ENCODE data around the gene DNTT. TPM values are rescaled to one million over a fixed set of nuclear protein-coding genes. Genes with fewer than 3 reads are reported as not detected.

Gene DNTT
- total RNA-seq, result not detected
- long read RNA-seq, result 0 reads

GRCh38 chr10:96304230-96304629 is at the start of gene DNTT:
Gene DNTT, plus strand, starts transcription at chr10:96304434. Its CDS starts 64 bp downstream, at chr10:96304498.
- intact Hi-C loops (cut with DNase I), result no loop called here
- DNase-seq (no peak), ATAC-seq (no peak)

DNA sequence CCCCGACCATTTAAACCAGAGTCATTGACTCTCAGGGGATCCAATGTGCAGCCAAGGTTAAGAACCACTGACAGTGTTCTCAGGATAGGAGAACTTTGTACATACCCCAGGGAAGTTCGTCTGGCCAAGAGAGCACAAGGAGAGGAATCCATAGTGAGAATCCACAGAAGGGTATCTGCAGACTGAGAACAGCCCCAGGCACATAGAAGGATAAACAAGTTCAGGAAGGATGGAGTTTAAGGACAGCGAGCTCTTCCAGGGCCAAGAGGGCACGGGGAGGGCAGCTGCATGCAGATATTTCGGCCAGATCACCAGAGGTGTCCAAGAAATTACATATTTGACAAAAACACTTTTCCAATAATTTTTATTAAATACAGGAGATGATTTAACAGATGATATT is 49.3 kb upstream of the DNTT start:
- no peak for ATAC-seq
- DNase-seq, result no peak
- intact Hi-C loops (cut with DNase I), result no loop called here

- no peak for DNase-seq
- no peak for ATAC-seq
- intact Hi-C loops (cut with DNase I), result no loop called here
Measured at GRCh38 chr10:96255549-96256333, 48.5 kb upstream of the DNTT start.

GRCh38 chr10:96257944-96258343 is 46.3 kb upstream of the DNTT start:
- DNase-seq, result no peak
- peak; percentile 80 to 86 for ATAC-seq
- intact Hi-C loops (cut with DNase I), result no loop called here

GRCh38 chr10:96259150-96259549 is 45.1 kb upstream of the DNTT start:
- DNase-seq (no peak), ATAC-seq (peak in 1 of 2 donors; percentile 29)
- intact Hi-C loops (cut with DNase I), result no loop called here

DNA sequence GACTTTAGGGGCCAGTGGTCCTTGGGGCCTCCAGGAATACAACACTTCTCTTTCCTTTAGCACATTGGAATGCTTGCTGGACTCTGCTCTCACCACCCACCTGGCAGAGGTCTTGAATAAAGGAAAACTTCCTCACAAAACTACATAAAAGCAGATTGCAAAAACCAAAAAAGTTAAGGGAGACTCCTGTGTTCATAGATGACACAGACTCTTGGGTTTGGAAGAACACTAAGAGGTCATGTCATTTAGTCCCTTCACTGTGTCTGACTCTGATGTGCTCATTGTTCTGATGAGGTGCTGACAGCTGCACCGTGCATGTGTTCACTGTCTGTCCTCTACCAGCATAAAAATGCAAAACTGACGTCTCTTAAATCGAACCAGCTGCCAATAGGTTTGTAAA is 44.2 kb upstream of the DNTT start:
- intact Hi-C loops (cut with DNase I), result no loop called here
- ATAC-seq (peak in 1 of 2 donors; percentile 75), DNase-seq (no peak)

GRCh38 chr10:96261132-96261531 is 43.1 kb upstream of the DNTT start:
- intact Hi-C loops (cut with DNase I), result no loop called here
- DNase-seq (no peak), ATAC-seq (no peak)

GRCh38 chr10:96261930-96262329 is 42.3 kb upstream of the DNTT start:
- ATAC-seq, result no peak
- intact Hi-C loops (cut with DNase I), result no loop called here
- no peak for DNase-seq

GRCh38 chr10:96263176-96263575 is 41.1 kb upstream of the DNTT start:
- no peak for DNase-seq
- intact Hi-C loops (cut with DNase I), result no loop called here
- no peak for ATAC-seq

DNA sequence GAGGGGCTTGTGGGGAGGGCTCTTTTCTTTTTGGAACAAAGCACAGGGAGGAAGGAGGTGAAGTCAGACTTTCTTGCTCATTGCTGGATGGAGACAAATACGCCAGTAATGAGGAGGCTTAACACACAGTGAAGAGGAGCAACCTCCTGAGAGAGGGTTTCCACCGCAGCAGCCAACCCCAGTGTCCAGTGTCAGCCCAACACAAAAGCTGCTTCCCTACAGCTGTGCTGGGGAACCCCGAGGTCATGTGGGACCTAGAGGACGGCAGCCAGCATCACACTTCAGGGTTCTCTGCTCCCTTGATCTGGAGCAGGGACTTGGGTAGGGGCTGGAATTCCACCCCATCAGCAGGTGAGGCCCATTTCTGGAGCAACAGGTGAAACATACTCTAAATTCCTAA is 40.6 kb upstream of the DNTT start:
- intact Hi-C loops (cut with DNase I), result no loop called here
- DNase-seq (no peak), ATAC-seq (no peak)

DNA sequence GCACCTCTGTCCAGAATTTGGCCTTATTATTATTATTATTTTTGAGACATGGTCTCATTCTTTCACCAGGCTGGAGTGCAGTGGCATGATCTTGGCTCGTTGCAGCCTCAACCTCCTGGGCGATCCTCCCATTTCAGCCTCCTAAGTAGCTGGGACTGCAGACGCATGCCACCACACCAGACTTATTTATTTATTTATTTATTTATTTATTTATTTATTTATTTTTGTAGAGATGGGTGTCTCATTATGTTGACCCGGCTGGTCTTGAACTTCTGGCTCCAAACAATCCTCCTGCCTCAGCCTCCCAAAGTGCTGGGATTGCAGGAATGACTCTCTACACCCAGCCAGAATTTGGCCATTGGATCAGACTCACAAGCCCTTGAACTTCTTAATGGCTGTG is 39.3 kb upstream of the DNTT start:
- DNase-seq, result no peak
- no peak for ATAC-seq
- intact Hi-C loops (cut with DNase I), result no loop called here

DNA sequence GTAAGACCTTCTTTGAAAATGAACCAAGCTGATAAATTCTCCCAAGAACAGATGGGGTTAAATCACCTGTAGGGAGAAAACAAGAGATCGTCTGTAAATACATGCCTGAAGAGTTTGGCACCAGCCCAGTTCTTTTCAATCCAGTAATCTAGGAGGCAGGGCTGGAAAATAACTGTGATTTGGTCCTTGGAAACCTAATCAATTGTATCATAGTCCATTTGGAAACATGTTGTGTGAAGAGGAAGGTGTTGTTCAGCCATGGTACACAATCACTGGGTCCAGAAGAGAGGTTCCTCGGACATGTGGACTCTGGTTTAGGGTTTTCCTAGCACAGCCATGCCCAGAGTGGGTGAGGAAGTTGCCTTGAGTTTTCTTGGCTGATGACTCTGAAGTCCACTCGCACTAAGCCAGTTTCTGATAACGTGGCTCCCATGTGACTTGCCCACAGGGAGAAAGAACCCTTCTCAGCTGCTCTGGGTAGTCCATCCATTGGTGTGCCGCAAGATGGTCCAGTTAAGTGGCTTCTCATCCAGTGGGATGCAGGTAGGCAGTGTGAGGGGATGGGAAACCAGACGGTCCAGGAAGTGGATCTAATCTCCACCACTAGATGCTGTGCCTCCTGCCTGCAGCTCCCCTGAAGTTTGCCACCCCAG is 38.0 kb upstream of the DNTT start:
- ATAC-seq, result no peak
- DNase-seq, result no peak
- intact Hi-C loops (cut with DNase I), result no loop called here

GRCh38 chr10:96267234-96267705 is 37.0 kb upstream of the DNTT start:
- DNase-seq (no peak), ATAC-seq (no peak)
- intact Hi-C loops (cut with DNase I), result no loop called here

DNA sequence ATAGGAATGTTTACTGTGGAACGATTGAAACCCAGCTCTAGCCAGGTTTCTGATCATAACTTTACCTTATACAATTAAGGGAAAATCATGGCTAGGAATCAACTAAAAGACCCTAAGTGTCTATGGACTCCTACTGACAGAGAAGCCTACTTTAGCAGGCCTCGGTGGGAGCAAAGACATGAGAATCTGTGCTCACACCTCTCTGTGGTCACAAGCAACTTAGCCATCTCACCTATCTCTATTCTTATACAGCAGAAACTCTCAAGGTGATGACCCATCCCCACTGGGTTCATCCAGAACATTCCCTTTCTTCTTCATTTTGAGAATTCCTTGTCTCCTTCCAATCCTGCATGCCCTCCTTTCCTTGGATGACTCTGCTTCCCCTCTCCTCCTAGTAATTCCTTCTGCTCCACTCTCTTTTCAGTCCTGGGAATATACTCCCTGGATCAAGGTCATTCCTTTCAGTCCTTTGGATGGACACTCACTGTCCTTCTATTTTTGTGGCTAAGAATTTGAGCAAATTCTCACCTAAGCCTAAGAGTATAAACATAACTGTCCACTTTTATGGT is 35.8 kb upstream of the DNTT start:
- no peak for DNase-seq
- no peak for ATAC-seq
- intact Hi-C loops (cut with DNase I), result no loop called here

DNA sequence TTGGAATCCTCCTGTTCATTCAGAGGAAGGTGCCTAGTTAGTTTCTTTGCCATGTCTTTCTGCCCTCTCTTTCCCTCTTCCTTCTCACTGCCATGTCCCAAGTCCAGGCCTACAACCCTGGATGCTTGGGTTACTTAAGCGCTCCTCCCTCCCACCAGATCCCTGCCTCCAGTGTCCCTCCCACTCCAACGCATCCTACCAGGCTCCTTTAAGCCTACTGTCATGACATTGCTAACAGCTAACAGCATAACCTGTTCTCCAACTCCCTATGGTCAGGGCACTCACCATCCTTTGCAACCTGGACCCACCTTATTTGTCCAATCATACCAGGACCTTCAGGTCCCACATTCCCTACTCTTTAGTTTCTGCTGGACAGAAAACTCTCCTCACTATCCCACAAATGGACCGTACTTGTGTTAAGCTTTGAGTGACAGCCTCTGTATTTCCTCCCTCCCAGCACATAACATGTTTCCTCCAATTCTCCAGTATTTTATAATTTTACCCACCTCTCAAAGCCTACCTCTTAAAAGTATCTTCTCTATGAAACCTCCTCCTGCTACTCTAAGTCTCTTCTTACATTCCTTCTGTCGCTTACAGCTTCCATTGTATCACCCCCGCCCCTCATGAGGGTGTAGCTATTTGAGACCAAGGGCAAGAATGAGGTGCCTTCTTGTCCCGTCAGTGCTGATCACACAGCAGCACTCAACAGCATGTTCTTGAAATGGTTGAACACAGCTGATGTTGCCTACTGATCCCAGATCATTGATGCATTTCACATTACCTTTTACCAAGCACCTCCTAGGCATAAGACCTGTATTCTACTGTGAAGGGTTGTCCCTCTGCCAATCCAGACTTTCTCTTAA is 34.6 kb upstream of the DNTT start:
- no peak for ATAC-seq
- DNase-seq, result no peak
- intact Hi-C loops (cut with DNase I), result no loop called here

DNA sequence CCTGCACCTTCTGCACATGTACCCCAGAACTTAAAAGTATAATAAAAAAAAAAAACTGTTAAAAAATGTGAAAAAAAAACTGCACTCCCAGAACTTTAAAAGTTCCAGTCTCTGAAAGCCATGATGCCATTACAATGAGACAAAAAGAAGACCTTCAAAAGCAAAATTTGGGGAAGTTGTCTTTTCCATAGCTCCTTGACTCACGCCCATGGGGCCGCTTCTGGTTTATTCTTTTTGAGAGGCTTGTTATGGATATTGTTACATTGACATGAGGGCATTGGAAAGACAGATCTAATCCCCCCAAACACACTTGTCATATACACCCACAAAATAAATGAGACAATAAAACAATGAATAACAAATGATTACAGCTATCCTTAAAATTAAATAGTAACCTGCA is 33.7 kb upstream of the DNTT start:
- intact Hi-C loops (cut with DNase I), result no loop called here
- ATAC-seq (no peak), DNase-seq (no peak)

DNA sequence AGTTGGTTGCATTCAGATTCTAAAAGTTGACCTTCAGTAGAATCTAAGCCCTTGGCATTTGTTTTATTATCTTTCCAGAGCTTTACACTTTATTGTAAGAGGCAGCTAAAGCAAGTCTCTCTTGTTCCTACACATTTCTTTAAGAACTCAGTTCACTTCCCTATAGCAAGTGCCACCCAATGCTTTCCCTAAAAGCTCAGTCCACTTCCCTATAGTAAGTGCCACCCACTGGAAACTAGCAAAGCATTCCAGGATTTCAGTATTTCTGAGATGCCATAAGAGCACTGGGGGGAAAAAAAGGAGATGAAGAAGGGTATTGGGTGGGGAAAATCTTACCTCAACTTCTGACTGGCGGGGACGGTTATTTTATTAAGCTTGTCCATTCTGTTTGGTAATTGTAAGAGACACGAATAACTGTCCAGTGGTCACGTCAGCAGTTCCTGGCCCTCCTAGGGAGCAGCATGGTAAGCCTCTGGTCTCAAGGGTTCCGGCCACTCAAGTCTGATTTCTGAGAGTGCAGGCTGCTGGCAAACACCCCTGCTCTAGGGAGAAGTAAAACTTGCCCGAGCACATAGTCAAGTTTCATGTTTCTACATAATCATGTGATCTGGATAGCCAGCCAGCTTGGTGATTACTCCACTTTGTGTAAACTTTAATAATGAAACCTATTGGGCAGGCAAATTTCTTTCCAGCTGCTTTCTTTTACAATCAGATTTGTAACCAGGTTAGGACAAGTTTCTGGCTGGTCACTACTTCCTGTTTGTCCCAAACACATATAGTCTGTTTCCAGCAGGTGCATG is 33.0 kb upstream of the DNTT start, which contains the start of gene BLNK:
TSS of gene BLNK (minus strand) at position 554 of the 800 bp plus-strand sequence. CDS start at position 383, 171 bp downstream.
- peak; percentile 51 for DNase-seq
- ATAC-seq, result peak; percentile 82 to 92
- intact Hi-C loops (cut with DNase I), result no loop called here

Measured in left cardiac atrium (tissue), 4 donors.